GM18519 (cell line): ENCODE measurements around the gene ALDH1A1.

Source experiments
- ATAC-seq: cut with Tn5 transposase; IDR thresholded peaks from one replicate; pipeline ENCODE4 v1.9.1; 2021; ENCODE audit warnings: mild to moderate bottlenecking, moderate library complexity; ENCODE audit not compliant: unreplicated experiment, low FRiP score

Gene ALDH1A1

DNA sequence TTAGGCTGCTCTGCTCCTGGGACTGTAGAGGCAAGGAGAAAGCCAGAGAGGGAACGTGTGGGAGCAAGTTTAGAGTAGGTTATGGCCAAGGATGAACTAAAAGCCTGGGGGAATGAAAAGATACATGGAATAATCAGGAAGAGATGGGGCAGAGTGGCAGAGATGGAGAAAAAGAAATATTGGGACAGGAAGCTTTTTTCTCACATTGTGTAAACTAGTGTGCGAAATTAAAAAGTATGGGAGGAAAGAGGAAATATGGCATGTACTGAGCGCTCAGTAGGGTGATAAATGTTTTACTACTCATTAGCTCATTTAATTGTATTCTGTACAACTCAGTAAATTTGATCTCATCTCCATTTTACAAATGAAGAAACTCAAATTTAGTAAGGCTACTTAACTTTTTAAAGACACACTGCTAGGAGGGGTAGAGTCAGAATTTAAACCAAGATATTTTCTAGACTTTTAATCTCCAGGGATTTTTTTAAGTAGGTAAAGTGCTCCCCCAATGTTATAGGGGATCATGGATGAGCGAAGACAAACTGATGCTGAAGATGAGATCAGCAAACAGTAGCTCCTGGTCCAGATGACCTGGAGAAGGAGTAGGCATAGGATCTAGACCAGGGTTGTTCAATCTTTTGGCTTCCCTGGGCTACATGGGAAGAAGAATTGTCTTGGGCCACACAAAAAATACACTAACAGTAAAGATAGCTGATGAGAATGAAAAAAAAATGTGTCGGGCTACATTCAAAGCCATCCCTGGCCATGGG, 30.8 kb downstream of the ALDH1A1 start:
- ATAC-seq: no peak

DNA sequence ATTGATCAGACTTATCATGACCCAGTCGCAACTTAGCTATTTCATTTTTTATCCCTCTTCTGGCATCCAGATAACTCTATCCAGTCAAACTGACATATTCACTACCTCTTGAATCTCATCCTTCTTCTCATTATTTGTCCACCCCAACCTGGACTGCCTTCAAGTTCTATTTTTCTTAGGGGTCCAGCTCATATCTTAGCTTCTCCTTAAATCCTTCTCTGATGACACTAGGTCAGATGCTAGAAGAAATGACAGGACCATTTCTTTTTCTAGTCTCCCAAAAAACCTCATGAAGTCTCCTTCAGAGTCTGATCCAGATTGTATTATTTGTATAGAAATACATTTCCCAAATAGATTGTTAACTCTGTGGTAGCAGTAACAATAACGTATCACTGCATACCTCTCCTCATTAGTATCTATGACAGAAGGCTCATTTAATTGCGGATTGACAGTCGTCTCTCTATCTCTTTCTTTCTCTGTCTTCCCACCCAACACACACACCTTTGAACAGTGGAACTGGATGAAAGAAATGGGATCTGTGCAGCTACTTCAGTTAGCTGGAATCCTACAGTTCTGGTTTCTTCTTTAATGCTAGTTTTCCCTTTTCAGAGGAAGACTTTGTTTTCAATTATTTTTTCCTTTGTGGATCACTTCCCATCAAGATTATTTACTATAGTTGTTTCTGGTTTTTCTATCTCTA, 33.5 kb downstream of the ALDH1A1 start:
- ATAC-seq: no peak

DNA sequence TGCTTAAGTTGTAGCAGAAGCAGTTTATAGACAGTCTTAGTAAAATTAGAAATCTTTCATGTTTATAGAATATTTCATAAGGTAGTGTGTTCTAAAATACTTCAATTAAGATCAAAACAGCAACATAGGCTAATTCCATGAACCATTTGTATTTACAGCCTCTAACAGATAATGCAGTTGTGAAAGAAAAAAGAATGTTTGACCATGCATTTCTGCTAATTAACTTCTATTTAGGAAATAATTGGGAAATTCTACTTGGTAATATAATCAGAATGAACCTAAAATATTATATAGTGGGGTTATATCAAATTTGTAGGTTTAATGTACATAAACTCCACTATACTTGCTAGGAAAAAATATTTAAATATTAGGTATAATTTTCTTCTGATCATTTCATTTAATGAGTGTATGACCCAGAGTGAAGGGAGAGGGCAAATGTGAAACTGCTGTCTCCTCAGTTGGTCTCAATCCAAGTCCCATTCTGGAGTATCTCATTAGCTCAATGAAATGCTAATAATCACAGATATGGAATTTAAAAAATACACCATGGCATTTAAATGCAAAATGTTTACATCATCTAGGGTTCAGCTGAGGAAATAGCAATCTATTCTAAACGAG, 34.9 kb downstream of the ALDH1A1 start:
- ATAC-seq: no peak

DNA sequence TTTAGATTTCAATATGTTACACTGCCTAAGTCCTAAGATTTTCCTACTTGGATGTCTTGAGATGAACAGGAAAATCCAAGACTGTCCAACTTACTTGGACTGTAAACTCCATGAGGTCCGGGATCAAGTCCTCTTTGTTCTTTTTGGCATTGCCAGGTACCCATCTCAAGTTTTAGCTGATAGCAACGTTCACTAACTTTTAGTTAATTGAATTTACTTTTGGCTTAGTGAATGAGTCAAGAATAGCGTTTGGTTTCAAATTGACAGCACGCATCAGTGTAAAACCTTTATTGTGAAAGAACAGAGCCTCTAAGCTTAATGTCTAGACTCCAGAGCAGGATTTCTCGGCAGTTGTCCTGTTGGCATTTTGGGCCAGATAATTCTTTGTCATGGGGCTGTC, 37.2 kb downstream of the ALDH1A1 start:
- ATAC-seq: no peak

DNA sequence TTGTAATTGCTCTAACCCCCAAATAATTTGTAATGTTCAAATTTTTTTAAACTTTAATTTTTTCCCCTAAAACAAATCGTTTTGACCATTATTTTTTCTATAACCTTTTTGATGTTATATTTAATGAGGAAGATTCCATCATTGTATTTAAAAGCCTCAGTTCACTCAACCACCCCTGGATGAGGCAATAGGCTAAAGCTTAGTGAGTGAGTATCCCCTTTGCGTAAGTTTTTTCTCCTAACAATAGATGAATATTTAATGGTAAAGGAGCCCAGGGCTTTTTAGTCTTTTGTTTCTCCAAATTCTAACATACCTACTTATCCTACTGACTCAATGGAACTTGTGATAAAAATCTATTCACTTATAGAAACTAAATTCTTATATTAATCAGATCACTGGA, 38.1 kb downstream of the ALDH1A1 start:
- no peak for ATAC-seq

DNA sequence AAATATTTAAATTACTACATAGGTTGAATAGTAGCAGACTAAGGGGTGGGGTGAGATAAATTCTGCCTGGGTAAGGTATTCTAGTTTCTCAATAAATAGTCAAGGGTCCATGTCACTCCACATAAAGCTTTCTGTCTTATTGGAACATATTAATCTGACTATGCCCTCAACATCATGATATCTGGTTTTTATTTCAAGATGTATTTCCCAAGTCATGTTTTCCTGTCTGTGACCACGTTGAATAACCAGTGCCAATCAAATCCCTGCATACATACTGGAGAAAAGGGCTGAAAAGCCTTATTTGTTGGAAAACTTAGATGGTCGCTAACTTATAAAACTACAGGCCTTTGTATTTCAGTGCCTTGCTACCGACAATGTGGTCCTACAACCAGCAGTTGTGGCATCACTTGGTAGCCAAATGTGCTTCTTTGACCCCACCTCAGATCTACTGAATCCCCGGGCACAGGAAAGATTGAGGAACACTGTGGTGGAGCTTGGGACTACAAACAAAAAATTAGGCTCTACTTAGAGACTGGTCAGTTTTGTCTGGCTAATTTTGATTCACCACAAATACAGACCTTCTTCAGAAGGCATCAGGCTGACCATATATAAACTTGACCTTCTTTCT, 39.4 kb downstream of the ALDH1A1 start:
- no peak for ATAC-seq

DNA sequence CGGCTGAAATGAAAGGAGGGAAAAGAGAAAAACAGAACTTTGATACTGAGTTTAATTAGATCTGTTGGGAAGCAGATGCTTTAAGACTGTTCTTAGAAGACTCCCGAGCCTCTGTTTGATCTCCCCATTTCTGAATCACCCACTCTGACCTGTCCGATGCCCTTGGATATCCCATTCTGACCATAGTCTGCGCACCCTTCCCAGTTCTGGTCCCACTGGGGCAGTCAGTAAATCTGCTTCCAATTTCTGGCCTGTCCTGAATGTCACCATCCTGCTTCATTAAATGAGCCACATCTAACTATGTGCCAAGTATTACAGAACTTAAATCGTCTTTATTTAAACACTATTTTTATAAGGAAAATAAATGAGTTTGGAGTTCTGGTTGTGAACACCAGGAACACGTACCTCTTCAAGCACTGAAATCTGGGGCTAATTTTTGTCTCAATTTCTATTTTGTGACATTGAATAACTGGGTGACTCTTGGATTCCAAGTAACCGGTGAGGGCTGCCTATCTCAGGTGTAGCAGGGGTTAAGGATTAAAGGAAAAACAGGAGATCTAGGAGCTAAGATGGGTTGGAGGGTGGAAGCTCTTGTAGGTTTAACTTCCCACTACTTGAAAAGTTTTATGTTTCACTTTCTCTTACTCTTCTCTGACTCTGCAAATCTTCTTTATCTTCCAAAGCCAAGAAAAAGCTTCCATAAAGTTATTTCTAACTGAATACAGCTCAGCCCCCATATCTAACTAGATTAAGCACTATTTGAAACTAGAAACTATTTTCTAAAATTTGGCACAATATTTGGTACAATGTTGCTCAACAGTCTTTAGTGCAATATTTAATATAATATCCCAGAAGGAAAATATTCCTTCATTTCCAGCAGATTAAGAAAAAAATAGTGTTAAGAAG, 40.1 kb downstream of the ALDH1A1 start:
- ATAC-seq: no peak

DNA sequence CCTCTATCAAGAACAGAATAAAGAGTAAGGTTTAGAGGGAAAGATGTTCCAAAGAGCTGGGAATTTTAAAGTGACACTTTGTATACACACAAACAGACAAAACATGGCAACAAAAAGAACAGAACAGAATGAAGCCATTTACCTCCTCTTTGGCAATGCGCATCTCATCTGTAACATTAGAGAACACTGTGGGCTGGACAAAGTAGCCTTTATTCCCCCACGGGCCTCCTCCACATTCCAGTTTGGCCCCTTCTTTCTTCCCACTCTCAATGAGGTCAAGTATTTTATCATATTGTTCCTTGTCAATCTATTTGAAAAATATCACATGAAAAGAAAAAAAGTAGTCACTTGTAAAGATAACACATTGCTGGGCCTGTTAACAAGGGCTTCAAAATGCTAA, 41.0 kb downstream of the ALDH1A1 start:
- no peak for ATAC-seq

DNA sequence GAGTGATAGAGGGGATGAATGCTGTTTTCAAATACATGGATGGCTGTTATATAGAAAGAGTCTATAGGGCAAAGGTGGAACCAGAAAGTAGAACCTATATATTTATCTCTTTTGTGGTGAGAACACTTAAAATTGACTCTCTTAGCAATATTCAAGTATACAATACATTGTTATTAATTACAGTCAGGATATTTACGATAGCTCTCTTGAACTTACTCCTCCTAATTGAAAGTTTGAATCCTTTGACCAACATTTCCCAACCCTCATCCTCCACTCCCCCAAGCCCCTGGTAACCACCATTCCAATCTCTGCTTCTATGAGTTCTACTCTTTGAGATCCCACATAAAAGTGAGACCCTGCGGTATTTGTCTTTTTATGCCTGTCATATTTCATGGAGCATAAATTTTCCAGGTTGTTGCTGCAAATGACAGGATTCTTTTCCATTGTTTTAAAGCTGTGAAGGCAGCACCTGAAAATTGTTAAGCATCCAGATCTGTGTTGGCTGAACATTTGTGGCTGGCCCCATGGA, 41.5 kb downstream of the ALDH1A1 start:
- no peak for ATAC-seq

DNA sequence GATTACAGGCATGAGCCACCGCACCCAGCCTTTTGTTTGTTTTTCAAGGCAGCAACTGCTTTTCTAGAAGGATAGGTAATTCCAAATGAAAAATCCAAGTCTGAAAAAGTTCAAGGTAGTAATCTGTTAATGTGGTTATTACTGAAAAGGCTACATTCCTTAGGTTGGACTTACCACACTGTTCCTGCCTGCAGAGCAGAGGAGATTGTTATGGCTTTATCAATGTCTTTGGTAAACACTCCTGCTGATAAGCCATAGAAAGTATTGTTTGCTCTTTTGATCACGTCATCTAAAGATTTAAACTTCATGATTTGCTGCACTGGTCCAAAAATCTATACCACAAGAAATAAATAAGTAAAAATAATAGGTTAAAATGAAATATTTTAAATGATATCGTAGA, 43.4 kb downstream of the ALDH1A1 start:
- ATAC-seq: no peak

DNA sequence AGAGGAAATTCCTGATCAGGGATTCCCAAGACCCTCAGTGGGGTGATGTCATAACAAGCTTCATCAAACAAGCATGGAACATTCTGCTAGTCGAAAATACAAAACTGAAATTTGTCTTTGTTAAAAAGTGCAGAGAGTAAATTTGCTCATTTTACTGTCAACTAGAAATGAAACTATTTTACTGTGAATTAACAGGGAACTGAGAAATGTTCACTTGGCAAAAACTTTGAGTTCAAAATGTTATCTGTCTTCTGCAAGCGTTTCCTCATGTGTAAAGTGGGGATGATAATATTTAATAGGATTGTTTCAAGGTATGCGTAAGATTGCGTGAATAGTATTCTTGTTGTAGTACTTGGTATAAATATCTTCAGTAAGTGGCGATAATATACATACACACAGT, 45.4 kb downstream of the ALDH1A1 start:
- no peak for ATAC-seq

DNA sequence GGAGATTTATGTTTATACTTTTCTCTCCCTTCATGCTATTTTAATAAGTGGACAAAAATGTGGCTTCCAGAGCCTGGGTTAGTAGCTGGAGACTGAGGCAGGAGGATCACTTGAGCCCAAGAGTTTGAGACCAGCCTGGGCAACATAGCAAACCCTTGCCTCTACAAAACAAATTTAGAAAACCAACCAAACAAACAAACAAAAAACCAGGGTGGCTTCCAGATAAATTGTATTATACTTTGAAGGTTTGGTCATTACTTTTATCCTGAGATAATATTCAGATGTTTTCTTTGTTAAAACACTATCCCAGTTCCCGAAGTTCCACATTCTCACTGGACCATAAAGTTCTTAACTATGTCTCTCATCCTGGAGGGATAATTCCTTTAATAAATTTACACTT, 46.0 kb downstream of the ALDH1A1 start:
- ATAC-seq: no peak

DNA sequence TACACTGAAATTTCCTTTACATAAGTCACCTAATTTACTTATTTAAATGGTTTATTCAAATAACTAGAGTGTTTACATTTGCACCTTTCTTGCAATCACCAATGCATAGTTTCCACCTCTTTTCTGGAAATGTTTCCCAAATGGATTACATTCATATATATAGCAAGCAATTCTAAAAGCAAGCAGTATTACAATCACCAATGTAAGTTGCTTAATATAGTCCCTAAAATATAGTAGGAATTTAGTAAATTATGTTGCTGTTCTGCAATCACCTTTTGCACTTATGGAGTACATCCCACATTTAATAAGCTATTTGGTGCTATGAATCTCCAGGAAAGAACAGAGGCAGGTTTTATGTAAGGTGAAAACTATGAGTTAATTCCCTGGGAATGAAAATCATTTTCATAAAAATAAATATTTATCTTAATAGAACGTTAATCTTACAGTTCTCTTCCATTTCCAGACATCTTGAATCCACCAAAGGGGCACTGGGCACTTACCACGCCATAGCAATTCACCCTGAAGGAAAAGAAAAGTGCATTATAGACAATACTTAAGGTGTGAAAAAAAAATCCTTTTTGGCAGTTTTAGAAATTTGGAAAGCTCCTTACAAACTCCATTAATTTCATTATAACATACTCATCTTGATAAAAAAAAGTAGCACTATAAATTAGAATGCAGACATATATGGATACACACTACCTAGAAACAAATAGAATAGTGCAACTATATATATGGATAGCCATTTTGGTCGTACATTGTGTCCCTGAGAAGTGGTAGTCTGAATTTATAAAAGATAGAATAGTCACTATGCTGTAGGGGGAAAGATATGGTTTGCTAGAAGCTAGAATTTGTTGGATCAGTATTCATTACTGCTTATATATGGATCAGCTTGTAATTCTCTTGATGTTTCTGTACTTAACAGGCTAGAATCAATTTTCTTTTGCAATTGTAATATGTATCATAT, 47.1 kb downstream of the ALDH1A1 start:
- no peak for ATAC-seq

DNA sequence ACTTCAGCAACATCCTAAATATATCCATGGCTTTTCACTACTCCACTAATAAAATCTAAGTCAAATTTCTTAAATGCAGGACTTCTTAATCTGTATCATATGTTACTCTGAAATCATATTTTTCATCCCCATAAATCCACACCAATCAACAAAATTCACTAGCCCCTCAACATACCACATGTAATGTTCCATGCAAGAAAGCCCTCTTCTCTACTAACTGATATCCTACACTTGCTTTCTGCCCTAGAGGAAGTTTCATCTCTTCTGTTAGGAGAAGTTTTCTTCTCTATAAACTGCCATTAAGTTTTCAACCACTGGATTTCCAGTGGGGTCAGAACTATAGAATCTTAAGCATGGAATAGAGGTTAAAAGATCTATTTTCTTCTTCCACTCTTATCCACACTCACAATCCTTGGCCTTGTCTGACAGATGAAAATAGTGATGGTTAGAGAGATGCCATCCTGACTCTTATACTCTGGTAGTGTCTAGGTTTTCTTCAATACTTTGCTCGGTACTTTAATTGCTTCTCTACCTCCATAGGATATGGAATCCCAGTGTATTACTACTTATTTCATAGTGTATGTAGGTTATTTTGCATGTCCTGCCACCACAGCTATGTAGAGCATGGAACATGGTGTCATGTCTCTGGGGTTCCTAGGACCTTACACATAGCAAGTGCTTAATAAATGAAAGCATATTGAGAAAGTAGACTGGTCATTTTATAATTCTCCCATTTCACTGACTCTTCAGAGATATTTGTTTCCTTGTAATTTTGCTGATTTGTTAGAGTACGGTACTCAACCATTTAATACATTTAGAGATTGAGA, 48.4 kb downstream of the ALDH1A1 start:
- ATAC-seq: no peak

DNA sequence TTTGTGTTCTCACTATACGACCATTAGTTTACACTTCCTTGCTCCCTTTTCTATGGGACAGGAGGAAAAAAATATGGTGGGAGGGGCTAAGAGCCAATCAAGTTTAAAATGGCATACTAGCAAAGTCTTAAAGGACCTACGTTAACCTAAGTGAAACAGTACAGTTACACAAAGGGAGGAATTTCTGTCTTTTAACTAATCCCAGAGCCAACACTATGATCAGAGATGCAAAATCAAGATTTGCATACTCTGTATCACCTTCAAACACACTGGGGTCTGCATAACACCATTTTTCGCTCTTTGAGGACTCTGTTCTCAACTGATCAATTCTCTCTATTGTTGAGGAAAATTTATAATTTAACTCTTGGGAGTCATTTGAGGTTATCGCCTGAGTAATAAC, 49.8 kb downstream of the ALDH1A1 start:
- no peak for ATAC-seq

DNA sequence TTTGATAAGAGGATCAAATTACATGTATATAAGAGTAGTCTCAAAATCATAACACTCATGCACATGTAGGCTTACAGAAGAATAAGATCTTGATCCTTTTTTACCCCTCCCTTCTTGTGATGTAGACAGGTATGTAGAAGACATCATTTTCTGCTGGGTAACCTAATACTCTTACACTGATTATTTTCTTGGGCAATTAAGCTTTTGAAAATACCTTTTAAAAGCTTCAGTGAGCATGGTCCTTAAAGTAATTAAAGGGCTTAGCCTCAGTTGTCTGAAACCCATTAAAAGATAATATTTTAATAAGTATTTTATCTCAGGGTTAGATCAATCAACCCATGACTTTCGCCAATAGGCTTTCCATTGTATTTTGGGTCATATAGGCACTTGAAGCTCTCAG, 50.6 kb downstream of the ALDH1A1 start:
- no peak for ATAC-seq

DNA sequence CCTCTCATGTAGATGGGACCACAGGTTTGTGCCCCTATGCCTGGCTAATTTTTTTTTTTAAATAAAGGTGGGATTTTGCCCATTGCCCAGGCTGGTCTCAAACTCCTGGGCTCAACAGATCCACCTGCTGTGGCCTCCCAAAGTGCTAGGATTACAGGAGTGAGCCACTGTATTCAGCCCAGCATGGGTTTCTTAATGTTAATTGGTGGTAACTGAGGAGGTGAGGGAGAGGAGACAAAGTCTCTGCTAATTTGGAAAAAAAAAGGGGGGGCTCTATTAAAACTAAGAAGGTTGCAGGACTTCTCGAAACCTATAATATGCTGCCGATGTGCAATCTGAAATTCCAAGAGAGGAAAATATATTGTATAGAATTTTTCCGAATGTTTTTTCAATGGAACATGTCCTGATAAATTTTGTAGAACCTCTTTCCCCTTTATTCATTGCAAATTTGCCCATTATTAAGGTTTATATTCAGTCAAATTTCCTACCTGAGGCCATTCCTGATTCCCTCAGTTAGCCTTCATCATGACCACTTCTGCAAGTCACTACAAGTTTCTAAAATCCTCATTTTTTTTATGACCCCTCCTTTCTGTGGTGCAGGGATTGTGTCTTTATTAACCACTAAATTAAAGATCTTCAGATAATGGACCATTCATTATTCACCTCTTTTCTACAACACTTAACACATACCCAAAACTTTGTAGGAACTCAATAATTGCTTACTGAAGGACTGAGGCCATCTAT, 52.9 kb downstream of the ALDH1A1 start:
- ATAC-seq: no peak
